ENCODE results near the gene DLG2.
A peak's percentile ranks its signal among the peaks of the same experiment; 100 is the strongest.

DLG2 gene

GRCh38 chr11:83819931-83820549, 1807.1 kb downstream of the DLG2 start:
- peak; percentile 85 for DNase-seq (ENCODE audit: low read depth)
- TF ChIP-seq, protein P1, sequence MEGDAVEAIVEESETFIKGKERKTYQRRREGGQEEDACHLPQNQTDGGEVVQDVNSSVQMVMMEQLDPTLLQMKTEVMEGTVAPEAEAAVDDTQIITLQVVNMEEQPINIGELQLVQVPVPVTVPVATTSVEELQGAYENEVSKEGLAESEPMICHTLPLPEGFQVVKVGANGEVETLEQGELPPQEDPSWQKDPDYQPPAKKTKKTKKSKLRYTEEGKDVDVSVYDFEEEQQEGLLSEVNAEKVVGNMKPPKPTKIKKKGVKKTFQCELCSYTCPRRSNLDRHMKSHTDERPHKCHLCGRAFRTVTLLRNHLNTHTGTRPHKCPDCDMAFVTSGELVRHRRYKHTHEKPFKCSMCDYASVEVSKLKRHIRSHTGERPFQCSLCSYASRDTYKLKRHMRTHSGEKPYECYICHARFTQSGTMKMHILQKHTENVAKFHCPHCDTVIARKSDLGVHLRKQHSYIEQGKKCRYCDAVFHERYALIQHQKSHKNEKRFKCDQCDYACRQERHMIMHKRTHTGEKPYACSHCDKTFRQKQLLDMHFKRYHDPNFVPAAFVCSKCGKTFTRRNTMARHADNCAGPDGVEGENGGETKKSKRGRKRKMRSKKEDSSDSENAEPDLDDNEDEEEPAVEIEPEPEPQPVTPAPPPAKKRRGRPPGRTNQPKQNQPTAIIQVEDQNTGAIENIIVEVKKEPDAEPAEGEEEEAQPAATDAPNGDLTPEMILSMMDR (IDR thresholded peaks at IDR 0.05; ENCODE audit: low read length, missing control alignments) = peak; percentile 50
- H3K4me3 ChIP-seq (replicated peaks; ENCODE audit: low read depth, low read length) = no peak overlapping the region

DNA sequence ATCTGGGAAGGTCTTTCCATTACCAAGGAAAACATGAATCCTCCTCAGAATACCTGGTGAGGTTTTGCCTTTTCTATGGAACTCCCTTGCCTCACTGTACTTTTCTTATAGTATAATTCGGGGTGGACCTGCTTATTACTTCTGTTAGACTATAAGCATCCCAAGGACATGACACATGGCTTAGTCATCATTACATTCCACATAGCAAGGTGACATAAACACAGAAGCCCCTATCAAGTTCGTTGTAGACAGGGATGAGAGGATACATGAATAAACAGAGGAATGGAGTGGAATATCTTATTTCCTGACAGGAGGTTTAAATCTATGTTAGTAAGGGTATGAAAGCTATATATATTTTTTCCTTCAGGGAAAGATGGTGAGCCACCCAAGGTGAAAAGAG, 1808.8 kb downstream of the DLG2 start:
- H3K4me3 ChIP-seq (replicated peaks; ENCODE audit: low read depth, low read length) = no peak overlapping the region
- TF ChIP-seq, protein P1 (IDR thresholded peaks at IDR 0.05; ENCODE audit: low read length, missing control alignments) = no peak
- no peak for DNase-seq (ENCODE audit: low read depth)

- H3K4me3 ChIP-seq (replicated peaks; ENCODE audit: low read depth, low read length) = no peak overlapping the region
- TF ChIP-seq, protein P1 (IDR thresholded peaks at IDR 0.05; ENCODE audit: low read length, missing control alignments) = peak; percentile 62
- DNase-seq (ENCODE audit: low read depth) = peak; percentile 52
Observed at GRCh38 chr11:83816572-83817187, 1810.5 kb downstream of the DLG2 start.

GRCh38 chr11:83815736-83816135, 1811.4 kb downstream of the DLG2 start:
- TF ChIP-seq, protein P1 (IDR thresholded peaks at IDR 0.05; ENCODE audit: low read length, missing control alignments) = no peak
- H3K4me3 ChIP-seq (replicated peaks; ENCODE audit: low read depth, low read length) = no peak overlapping the region
- peak; percentile 19 for DNase-seq (ENCODE audit: low read depth)

DNA sequence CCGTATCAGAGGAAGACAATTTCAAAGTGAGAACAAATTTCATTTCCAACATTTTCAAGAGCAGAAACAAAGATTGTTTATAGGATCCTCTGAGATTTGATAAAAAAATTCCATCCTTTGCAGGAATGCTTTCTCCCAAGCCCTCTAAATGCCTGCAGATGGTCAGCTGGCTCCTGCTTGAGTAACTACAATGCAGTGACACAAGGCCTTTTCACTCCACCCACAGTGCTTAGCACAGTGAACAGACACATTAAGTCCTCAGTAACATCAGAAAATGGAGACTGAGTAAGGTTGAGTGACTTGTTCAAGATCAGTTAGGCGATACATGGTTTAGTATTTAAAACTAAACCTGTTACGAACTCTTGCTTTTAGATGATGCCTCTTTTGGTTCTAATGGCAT, 1813.8 kb downstream of the DLG2 start:
- no peak overlapping the region for H3K4me3 ChIP-seq (replicated peaks; ENCODE audit: low read depth, low read length)
- TF ChIP-seq, protein P1 (IDR thresholded peaks at IDR 0.05; ENCODE audit: low read length, missing control alignments) = no peak
- no peak for DNase-seq (ENCODE audit: low read depth)

GRCh38 chr11:83809274-83809673, 1817.9 kb downstream of the DLG2 start:
- H3K4me3 ChIP-seq (replicated peaks; ENCODE audit: low read depth, low read length) = no peak overlapping the region
- no peak for DNase-seq (ENCODE audit: low read depth)
- TF ChIP-seq, protein P1 (IDR thresholded peaks at IDR 0.05; ENCODE audit: low read length, missing control alignments) = no peak

DNA sequence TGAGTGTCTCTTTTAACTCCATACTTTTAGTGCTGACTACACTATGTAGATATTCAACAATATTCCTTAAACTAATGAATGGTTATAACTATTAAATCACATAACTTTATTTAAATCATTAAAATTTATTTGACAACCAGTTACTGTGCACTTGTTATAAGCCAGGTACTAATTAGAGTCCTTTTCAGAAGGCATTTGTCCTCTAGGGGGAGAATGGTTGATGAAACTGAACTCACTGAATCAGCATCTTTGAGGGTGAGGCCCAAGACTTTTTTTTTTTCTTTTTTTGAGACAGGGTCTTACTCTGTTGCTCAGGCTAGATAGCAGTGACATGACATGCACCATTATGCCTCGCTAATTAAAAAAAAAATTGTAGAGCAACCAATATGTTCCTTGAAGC, 1825.3 kb downstream of the DLG2 start:
- H3K4me3 ChIP-seq (replicated peaks; ENCODE audit: low read depth, low read length) = no peak overlapping the region
- TF ChIP-seq, protein P1 (IDR thresholded peaks at IDR 0.05; ENCODE audit: low read length, missing control alignments) = peak; percentile 20
- DNase-seq (ENCODE audit: low read depth) = no peak
